A549 (cell line): ENCODE data around the gene UBE2N. TPM values are rescaled to one million over a fixed set of nuclear protein-coding genes. Genes with fewer than 3 reads are reported as not detected.

Source experiments
- ATAC-seq, 2 experiments: fragments of 200-7000 bp in 1 of 2; fragments of >200 bp in 1 of 2; cut with Nextera tagmentation in 1 of 2; cut with Tn5 transposase in 1 of 2; 3 replicates each; pipeline versions ENCODE4 v1.8.0 to v1.9.1; 2018 to 2020; ENCODE audit warnings: mild to moderate bottlenecking in 1 of 2, moderate library complexity in 1 of 2
- CTCF ChIA-PET: fragments of 300-600 bp; sonication (Branson Sonifier 250); formaldehyde crosslinking; extraction: SDS; loops from one replicate; lab custom pipeline; 2021; ENCODE audit warnings: antibody characterized with exemption, inconsistent platforms; lab: Yijun Ruan, JAX
- POLR2A ChIA-PET: fragments of 350-600 bp; formaldehyde crosslinking; extraction: SDS; loops from one replicate; lab custom pipeline; 2021; ENCODE audit warnings: antibody characterized with exemption, inconsistent platforms; lab: Yijun Ruan, JAX
- DNase-seq, 2 experiments: peaks; one replicate each; pipeline versions ENCODE4 v3.0.0 to v3.0.0-alpha.2; 2011 to 2016; ENCODE audit warnings: low read depth in 1 of 2, low spot score in 1 of 2
- FAIRE-seq: peaks from 2 replicates; lab custom pipeline; 2011; peaks lifted over from hg19 to GRCh38; lab: Jason Lieb, UNC
- H3K27ac ChIP-seq, 2 experiments: fragments of >200 bp; sonication (Bioruptor Twin); formaldehyde crosslinking; 3 replicates each; pipeline ENCODE4 v1.5.1; 2016 to 2017
- H3K4me1 ChIP-seq: fragments of >200 bp; sonication (Bioruptor Twin); formaldehyde crosslinking; 3 replicates; pipeline ENCODE4 v1.6.1; 2016
- H3K4me2 ChIP-seq: fragments of >200 bp; sonication (Bioruptor Twin); formaldehyde crosslinking; 3 replicates; pipeline ENCODE4 v1.6.1; 2016
- H3K4me3 ChIP-seq: fragments of >200 bp; sonication (Bioruptor Twin); formaldehyde crosslinking; 3 replicates; pipeline ENCODE4 v1.5.1; 2016
- H3K9me3 ChIP-seq: fragments of >200 bp; sonication (Bioruptor Twin); formaldehyde crosslinking; 3 replicates; pipeline ENCODE4 v1.6.1; 2016
- BCL3 ChIP-seq: fragments of >200 bp; sonication (Bioruptor Twin); formaldehyde crosslinking; IDR thresholded peaks from 3 replicates; pipeline ENCODE4 v1.6.1; 2016
- CBX8 ChIP-seq: fragments of 200-600 bp; sonication (generic); IDR thresholded peaks from 2 replicates; pipeline ENCODE4 v1.6.1; 2016
- CHD4 ChIP-seq: fragments of 200-600 bp; sonication (generic); IDR thresholded peaks from 2 replicates; pipeline ENCODE4 v1.6.1; 2016; ENCODE audit warnings: antibody characterized with exemption, mild to moderate bottlenecking, borderline replicate concordance
- E2F6 ChIP-seq: IDR thresholded peaks from 2 replicates; pipeline ENCODE4 v1.6.1; 2012; ENCODE audit warnings: low read depth, borderline replicate concordance
- EHMT2 ChIP-seq: fragments of 200-600 bp; sonication (generic); IDR thresholded peaks from 2 replicates; pipeline ENCODE4 v1.6.1; 2016; ENCODE audit warnings: antibody characterized with exemption, low read depth, mild to moderate bottlenecking, moderate library complexity
- FOSB ChIP-seq: fragments of 250-450 bp; sonication (Bioruptor Pico); IDR thresholded peaks from 2 replicates; pipeline ENCODE4 v1.5.0; 2020; ENCODE audit warnings: mild to moderate bottlenecking, moderate library complexity
- FOSL2 ChIP-seq, 2 experiments: fragments of 450-650 bp in 1 of 2; fragments of >200 bp in 1 of 2; sonication (Bioruptor Twin) in 1 of 2; formaldehyde crosslinking; IDR thresholded peaks; 2 replicates each; pipeline versions ENCODE4 v1.5.0 to v1.6.1; 2016 to 2020; ENCODE audit warnings: mild to moderate bottlenecking in 1 of 2, moderate library complexity in 1 of 2
- GATA3 ChIP-seq: IDR thresholded peaks from 2 replicates; pipeline ENCODE4 v1.6.1; 2012; ENCODE audit warnings: borderline replicate concordance
- HES2 ChIP-seq: fragments of >200 bp; sonication (Bioruptor Twin); formaldehyde crosslinking; IDR thresholded peaks from 2 replicates; pipeline ENCODE4 v1.6.1; 2016
- HEYL ChIP-seq: fragments of 250-450 bp; sonication (Bioruptor Pico); IDR thresholded peaks from 2 replicates; pipeline ENCODE4 v1.8.0; 2021; ENCODE audit warnings: mild to moderate bottlenecking, moderate library complexity
- JUNB ChIP-seq: fragments of >200 bp; sonication (Bioruptor Twin); formaldehyde crosslinking; IDR thresholded peaks from 2 replicates; pipeline ENCODE4 v1.6.1; 2016
- KDM1A ChIP-seq: fragments of 200-600 bp; sonication (generic); IDR thresholded peaks from 2 replicates; pipeline ENCODE4 v1.6.1; 2016; ENCODE audit warnings: low read depth, mild to moderate bottlenecking
- MAFK ChIP-seq: fragments of 450-650 bp; IDR thresholded peaks from 2 replicates; pipeline ENCODE4 v1.6.1; 2014; ENCODE audit not compliant: partially characterized antibody
- NFE2L2 ChIP-seq: fragments of 150-350 bp; conservative IDR thresholded peaks from 2 replicates; pipeline ENCODE4 v1.6.1; 2014; ENCODE audit warnings: low read length
- NPAS2 ChIP-seq: fragments of 250-450 bp; sonication (Bioruptor Pico); IDR thresholded peaks from 2 replicates; pipeline ENCODE4 v1.8.0; 2022; ENCODE audit warnings: mild to moderate bottlenecking, moderate library complexity, borderline replicate concordance
- NR3C1 ChIP-seq: fragments of >200 bp; sonication (Bioruptor Twin); formaldehyde crosslinking; IDR thresholded peaks from 3 replicates; pipeline ENCODE4 v1.6.1; 2017
- PBX3 ChIP-seq: IDR thresholded peaks from 2 replicates; pipeline ENCODE4 v1.6.1; 2012
- RFX5 ChIP-seq: fragments of 450-650 bp; IDR thresholded peaks from 2 replicates; pipeline ENCODE4 v1.7.1; 2014; ENCODE audit warnings: antibody characterized with exemption, mild to moderate bottlenecking, moderate library complexity
- SREBF2 ChIP-seq: fragments of 450-650 bp; IDR thresholded peaks from 2 replicates; pipeline ENCODE4 v1.6.1; 2014; ENCODE audit warnings: mild to moderate bottlenecking, moderate library complexity
- TP53 ChIP-seq: fragments of 250-450 bp; sonication (Bioruptor Pico); IDR thresholded peaks from 2 replicates; pipeline ENCODE4 v1.5.0; 2021; ENCODE audit warnings: mild to moderate bottlenecking, moderate library complexity
- ZFP36 ChIP-seq: fragments of 450-650 bp; IDR thresholded peaks from 2 replicates; pipeline ENCODE4 v1.6.1; 2014; ENCODE audit warnings: borderline replicate concordance; ENCODE audit not compliant: partially characterized antibody
- ZSCAN20 ChIP-seq: fragments of 250-450 bp; sonication (Bioruptor Pico); IDR thresholded peaks from 2 replicates; pipeline ENCODE4 v1.8.0; 2022; ENCODE audit warnings: mild to moderate bottlenecking, moderate library complexity
- WGBS: methylation state at CpG from one replicate; pipeline ENCODE4 v1.1.6; 2017; ENCODE audit errors: missing lambda C conversion rate; 5-methylcytosine and 5-hydroxymethylcytosine counted together
- polyA plus RNA-seq, 4 experiments: library from polyadenylated mRNA; depleted of rRNA in 3 of 4; stranded (reverse); fragments of >200 nt; fragmentation: RNase III in 1 of 4; extraction: RNeasy Plus Mini Kit Qiagen cat#74134 plus additional on column Dnase treatment in 1 of 4; gene quantifications; 2 replicates in 3 of 4; 3 replicates in 1 of 4; pipeline ENCODE4 v1.2.3, GENCODE V29; 2011 to 2017

UBE2N gene
- polyA plus RNA-seq, 2 of the 4 experiments (the other 2 are of a cell fraction): 160 to 168 TPM

- DNase-seq: no peak
- POLR2A ChIA-PET: no interaction called here
- WGBS: 94% methylated on average over 1 of the region's 1 CpG
Observed at GRCh38 chr12:93449277-93449676, 7.5 kb upstream of the UBE2N start.

GRCh38 chr12:93448796-93449195 is 7.0 kb upstream of the UBE2N start:
- FAIRE-seq (no peak), ATAC-seq (no peak), DNase-seq (no peak)
- no peak for TF ChIP-seq RFX5
- no peak for TF ChIP-seq NFE2L2
- TF ChIP-seq CBX8: no peak
- no peak for TF ChIP-seq HEYL (CRISPR knock-in tag)
- TF ChIP-seq PBX3: no peak
- TF ChIP-seq NPAS2 (CRISPR knock-in tag): no peak
- TF ChIP-seq MAFK: no peak
- no peak for TF ChIP-seq EHMT2
- TF ChIP-seq JUNB: no peak
- TF ChIP-seq BCL3: no peak
- TF ChIP-seq ZFP36: no peak
- TF ChIP-seq KDM1A: no peak
- TF ChIP-seq ZSCAN20: no peak
- TF ChIP-seq CHD4: no peak
- TF ChIP-seq GATA3: no peak
- TF ChIP-seq FOSB (CRISPR knock-in tag): no peak
- H3K4me1 ChIP-seq: no peaks in the 10 kb centered on the region
- no peak overlapping the region for H3K4me3 ChIP-seq
- WGBS: 66% methylated on average over 5 of the region's 5 CpGs
- no peak overlapping the region for H3K27ac ChIP-seq
- no peak overlapping the region for H3K4me2 ChIP-seq
- ChIA-PET POLR2A (no interaction called here), CTCF (interaction anchor here (0.7 to 0.8 kb wide), 2 partner anchors 16 to 885 kb away, joined by 4 to 5 read pairs; no protein-coding TSS in a partner anchor)
- no peaks in the 10 kb centered on the region for H3K9me3 ChIP-seq

More at GRCh38 chr12:93449277-93449676, 7.5 kb upstream of the UBE2N start:
- FAIRE-seq (no peak), ATAC-seq (no peak)
- Histone ChIP-seq H3K9me3 (no peaks in the 10 kb centered on the region), H3K4me2 (no peak overlapping the region), H3K4me1 (no peaks in the 10 kb centered on the region), H3K4me3 (no peak overlapping the region), H3K27ac (no peak overlapping the region)
- TF ChIP-seq TP53 (no peak), NFE2L2 (no peak), SREBF2 (no peak), FOSL2 (IDR thresholded peaks at IDR 0.05) (no peak), FOSL2 (CRISPR knock-in tag; IDR thresholded peaks at IDR 0.05) (no peak), NR3C1 (no peak), HEYL (CRISPR knock-in tag) (no peak), HES2 (no peak), MAFK (no peak), FOSB (CRISPR knock-in tag) (no peak), GATA3 (no peak), E2F6 (no peak)
- CTCF ChIA-PET: interaction anchor here (0.8 kb wide), 1 partner anchor 884 kb away, joined by 4 read pairs; no protein-coding TSS in a partner anchor
